H9 (cell line): Measurements from ENCODE around the gene FMO3. TPM values are rescaled to one million over a fixed set of nuclear protein-coding genes. Genes with fewer than 3 reads are reported as not detected.

Source experiments
- DNase-seq: peaks from one replicate; pipeline ENCODE4 v3.0.0-alpha.2; 2017
- H2AFZ ChIP-seq: one replicate; pipeline ENCODE4 v1.6.1; 2013; ENCODE audit warnings: mild to moderate bottlenecking, low read length, control low read depth, moderate library complexity
- H2AK5ac ChIP-seq: 2 replicates; pipeline ENCODE4 v1.6.1; 2013; ENCODE audit warnings: low read length, control low read depth, mixed read lengths; ENCODE audit not compliant: insufficient read length
- H2BK120ac ChIP-seq: one replicate; pipeline ENCODE4 v1.6.1; 2013; ENCODE audit warnings: low read depth, mild to moderate bottlenecking, low read length, control low read depth, inconsistent platforms; ENCODE audit not compliant: poor library complexity, severe bottlenecking
- H2BK12ac ChIP-seq: 2 replicates; pipeline ENCODE4 v1.6.1; 2013; ENCODE audit warnings: low read length, control low read depth, mixed read lengths, low read depth; ENCODE audit not compliant: insufficient read length
- H2BK15ac ChIP-seq: 2 replicates; pipeline ENCODE4 v1.6.1; 2013; ENCODE audit warnings: low read depth, low read length, control low read depth
- H2BK20ac ChIP-seq: one replicate; pipeline ENCODE4 v1.6.1; 2013; ENCODE audit warnings: low read depth, mild to moderate bottlenecking, low read length, control low read depth, inconsistent platforms; ENCODE audit not compliant: poor library complexity, severe bottlenecking
- H2BK5ac ChIP-seq: 2 replicates; pipeline ENCODE4 v1.6.1; 2013; ENCODE audit warnings: low read length, control low read depth, mixed read lengths; ENCODE audit not compliant: insufficient read length
- H3K14ac ChIP-seq: 2 replicates; pipeline ENCODE4 v1.6.1; 2013; ENCODE audit warnings: low read length, control low read depth; ENCODE audit not compliant: insufficient read depth
- H3K18ac ChIP-seq: 2 replicates; pipeline ENCODE4 v1.6.1; 2013; ENCODE audit warnings: low read depth, mild to moderate bottlenecking, mixed read lengths, low read length, control low read depth; ENCODE audit not compliant: insufficient read length
- H3K23ac ChIP-seq: 2 replicates; pipeline ENCODE4 v1.6.1; 2013; ENCODE audit warnings: low read length, control low read depth, mixed read lengths, low read depth; ENCODE audit not compliant: insufficient read length
- H3K23me2 ChIP-seq: 2 replicates; pipeline ENCODE4 v1.6.1; 2013; ENCODE audit warnings: low read depth, mild to moderate bottlenecking, mixed read lengths, low read length, control low read depth; ENCODE audit not compliant: insufficient read length, poor library complexity, severe bottlenecking
- H3K27ac ChIP-seq: 2 replicates; pipeline ENCODE4 v1.5.1; 2013; ENCODE audit warnings: low read length, control low read depth, mixed read lengths, low read depth; ENCODE audit not compliant: insufficient read length
- H3K27me3 ChIP-seq: 2 replicates; pipeline ENCODE4 v1.6.1; 2013; ENCODE audit warnings: low read length, control low read depth, inconsistent platforms; ENCODE audit not compliant: insufficient read depth
- H3K4ac ChIP-seq: 2 replicates; pipeline ENCODE4 v1.6.1; 2013; ENCODE audit warnings: low read depth, mild to moderate bottlenecking, control low read depth, inconsistent platforms, low read length, moderate library complexity
- H3K4me1 ChIP-seq: 2 replicates; pipeline ENCODE4 v1.6.1; 2013; ENCODE audit warnings: low read length, control low read depth, inconsistent platforms; ENCODE audit not compliant: insufficient read depth
- H3K4me2 ChIP-seq: 2 replicates; pipeline ENCODE4 v1.6.1; 2013; ENCODE audit warnings: low read length, control low read depth, mixed read lengths; ENCODE audit not compliant: insufficient read length, insufficient read depth
- H3K56ac ChIP-seq: 2 replicates; pipeline ENCODE4 v1.6.1; 2013; ENCODE audit warnings: low read depth, mild to moderate bottlenecking, mixed read lengths, low read length, control low read depth; ENCODE audit not compliant: insufficient read length
- H3K79me1 ChIP-seq: 2 replicates; pipeline ENCODE4 v1.6.1; 2013; ENCODE audit warnings: low read depth, mild to moderate bottlenecking, moderate library complexity, low read length, control low read depth, inconsistent platforms; ENCODE audit not compliant: insufficient read depth, poor library complexity, severe bottlenecking
- H3K79me2 ChIP-seq: 2 replicates; pipeline ENCODE4 v1.6.1; 2013; ENCODE audit warnings: low read length, control low read depth, inconsistent platforms; ENCODE audit not compliant: insufficient read depth
- H3K9ac ChIP-seq: 2 replicates; pipeline ENCODE4 v1.6.1; 2013; ENCODE audit warnings: low read length, control low read depth, mixed read lengths; ENCODE audit not compliant: insufficient read length; ENCODE audit errors: extremely low read depth
- H3K9me3 ChIP-seq: one replicate; pipeline ENCODE4 v1.6.1; 2013; ENCODE audit warnings: low read depth, low read length, inconsistent platforms; ENCODE audit not compliant: control insufficient read depth
- H3T11ph ChIP-seq: one replicate; pipeline ENCODE4 v1.6.1; 2013; ENCODE audit warnings: mild to moderate bottlenecking, low read length, control low read depth, inconsistent platforms
- H4K20me1 ChIP-seq: one replicate; pipeline ENCODE4 v1.6.1; 2013; ENCODE audit not compliant: control insufficient read depth, insufficient read length, insufficient read depth
- H4K5ac ChIP-seq: 2 replicates; pipeline ENCODE4 v1.6.1; 2013; ENCODE audit warnings: low read depth, mild to moderate bottlenecking, mixed read lengths, low read length, control low read depth; ENCODE audit not compliant: insufficient read length
- H4K8ac ChIP-seq: replicated peaks from 2 replicates; pipeline ENCODE4 v1.6.1; 2013; ENCODE audit warnings: low read length, control low read depth, mixed read lengths, low read depth; ENCODE audit not compliant: insufficient read length
- H4K91ac ChIP-seq: 2 replicates; pipeline ENCODE4 v1.6.1; 2013; ENCODE audit warnings: low read depth, mild to moderate bottlenecking, moderate library complexity, mixed read lengths, low read length, control low read depth; ENCODE audit not compliant: insufficient read length
- H3K27ac Mint-ChIP-seq, 3 experiments: 2 replicates in 2 of 3; 3 replicates in 1 of 3; pipeline ENCODE4 v1.8.0; 2020 to 2021; ENCODE audit warnings: mixed read lengths in 3 of 3, mild to moderate bottlenecking in 1 of 3, moderate library complexity in 1 of 3
- H3K27me3 Mint-ChIP-seq: 2 replicates; pipeline ENCODE4 v1.8.0; 2021; ENCODE audit warnings: low read depth, mild to moderate bottlenecking, moderate library complexity, mixed read lengths
- H3K36me3 Mint-ChIP-seq, 3 experiments: 2 replicates in 2 of 3; 3 replicates in 1 of 3; pipeline ENCODE4 v1.8.0; 2020 to 2021; ENCODE audit warnings: low read depth in 3 of 3, mixed read lengths in 3 of 3; ENCODE audit not compliant: insufficient read depth in 1 of 3
- H3K4me1 Mint-ChIP-seq, 2 experiments: 2 replicates each; pipeline ENCODE4 v1.8.0; 2020; ENCODE audit warnings: mixed read lengths in 2 of 2
- H3K4me3 Mint-ChIP-seq, 2 experiments: 2 replicates in 1 of 2; 3 replicates in 1 of 2; pipeline ENCODE4 v1.8.0; 2020 to 2021; ENCODE audit warnings: mild to moderate bottlenecking in 2 of 2, mixed read lengths in 2 of 2, moderate library complexity in 1 of 2
- H3K9me3 Mint-ChIP-seq, 2 experiments: 2 replicates in 1 of 2; 3 replicates in 1 of 2; pipeline ENCODE4 v1.8.0; 2020; ENCODE audit warnings: mild to moderate bottlenecking in 2 of 2, mixed read lengths in 2 of 2, moderate library complexity in 1 of 2
- CTCF ChIP-seq: fragments of 200-600 bp; sonication (generic); conservative IDR thresholded peaks from 3 replicates; pipeline ENCODE4 v1.8.0; 2021; ENCODE audit warnings: antibody characterized with exemption, mild to moderate bottlenecking
- WGBS: extraction: QIAGEN DNeasy Blood & Tissue Kit; methylation state at CpG from one replicate; pipeline ENCODE4 v1.1.7; 2013; ENCODE audit warnings: missing lambda C conversion rate, low lambda C conversion rate, mixed read lengths; ENCODE audit not compliant: insufficient read length; ENCODE audit errors: extremely low coverage; 5-methylcytosine and 5-hydroxymethylcytosine counted together
- total RNA-seq: library from RNA; stranded (reverse); gene quantifications from 2 replicates; pipeline ENCODE4 v1.2.1, GENCODE V29; 2021

Gene FMO3
- total RNA-seq, 1 experiment from 2014 or later = not detected

GRCh38 chr1:171082606-171083005, 8.1 kb upstream of the FMO3 start:
- H3K9ac ChIP-seq = no peak overlapping the region
- peaks cover 0 to 3% of the 10 kb centered on the region in 2 experiments; a peak in 1 of 4 replicates for H3K4me1 Mint-ChIP-seq
- no peak overlapping the region for H2BK20ac ChIP-seq
- no peak overlapping the region for H3T11ph ChIP-seq
- no peak overlapping the region for H3K4ac ChIP-seq
- TF ChIP-seq CTCF = no peak
- no peaks in the 10 kb centered on the region for H3K4me1 ChIP-seq
- H3K27ac ChIP-seq = no peak overlapping the region
- no peaks in the 10 kb centered on the region for H3K27me3 Mint-ChIP-seq
- WGBS = no CpG with 5 or more reads among the region's 1 CpG
- no peak overlapping the region for H2BK5ac ChIP-seq
- H3K23ac ChIP-seq = no peak overlapping the region
- no peak for DNase-seq
- H2AK5ac ChIP-seq = no peak overlapping the region
- H3K23me2 ChIP-seq = no peaks in the 10 kb centered on the region
- H4K5ac ChIP-seq = no peak overlapping the region
- H3K4me2 ChIP-seq = no peak overlapping the region
- H3K9me3 Mint-ChIP-seq = no peaks in the 10 kb centered on the region
- no peaks in the 10 kb centered on the region for H3K36me3 Mint-ChIP-seq
- H4K8ac ChIP-seq = no peak overlapping the region
- no peaks in the 10 kb centered on the region for H3K79me2 ChIP-seq
- no peaks in the 10 kb centered on the region for H4K20me1 ChIP-seq
- H3K79me1 ChIP-seq = no peaks in the 10 kb centered on the region
- H3K56ac ChIP-seq = no peak overlapping the region
- no peak overlapping the region for H2BK12ac ChIP-seq
- no peak overlapping the region for H3K18ac ChIP-seq
- no peak overlapping the region for H3K4me3 Mint-ChIP-seq
- no peak overlapping the region for H2AFZ ChIP-seq
- H4K91ac ChIP-seq = no peak overlapping the region
- no peak overlapping the region for H3K14ac ChIP-seq
- no peak overlapping the region for H3K27ac Mint-ChIP-seq
- H2BK120ac ChIP-seq = no peak overlapping the region
- no peaks in the 10 kb centered on the region for H3K27me3 ChIP-seq
- H3K9me3 ChIP-seq = no peaks in the 10 kb centered on the region
- no peak overlapping the region for H2BK15ac ChIP-seq
